Retinal pigment epithelial cell (primary cell): ENCODE measurements around the gene TBC1D5.
"Not testable (repeated sequence)": the region's sequence is repeated elsewhere in the genome, so short reads cannot be mapped to it uniquely, and the experiment has no call there.

Experiments
- DNase-seq: peaks from one replicate; pipeline ENCODE4 v3.0.0-alpha.2; 2010; ENCODE audit warnings: low read depth
- H3K4me3 ChIP-seq: 2 replicates; pipeline ENCODE4 v1.5.1; 2011; ENCODE audit warnings: mild to moderate bottlenecking, low read length, control low read depth, moderate library complexity
- TF ChIP-seq, protein P1 (sequence below): conservative IDR thresholded peaks from 2 replicates; pipeline ENCODE4 v1.5.1; 2011; ENCODE audit warnings: low read depth, low read length, control low read depth, inconsistent platforms

TBC1D5 gene

DNA sequence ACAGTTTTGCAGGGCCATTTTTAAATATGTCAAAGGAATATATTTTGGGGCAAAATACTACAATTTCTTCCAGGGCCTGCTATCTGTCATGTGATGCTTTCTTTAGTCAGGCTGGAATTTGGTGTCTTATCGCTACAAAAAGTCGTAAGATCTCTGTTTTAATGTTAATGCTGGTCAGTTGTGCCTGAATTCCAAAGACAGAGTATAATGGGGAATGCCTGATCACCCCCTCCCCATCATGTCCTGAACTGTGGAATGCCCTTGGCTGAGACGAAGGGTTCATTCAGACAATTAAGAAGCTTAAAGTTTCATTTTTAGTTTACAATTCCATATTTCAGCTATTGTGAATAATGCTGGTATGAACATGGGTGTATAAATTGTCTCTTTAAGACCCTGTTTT, 203.0 kb downstream of the TBC1D5 start:
- H3K4me3 ChIP-seq: no peak overlapping the region
- DNase-seq: no peak
- TF ChIP-seq, protein P1, sequence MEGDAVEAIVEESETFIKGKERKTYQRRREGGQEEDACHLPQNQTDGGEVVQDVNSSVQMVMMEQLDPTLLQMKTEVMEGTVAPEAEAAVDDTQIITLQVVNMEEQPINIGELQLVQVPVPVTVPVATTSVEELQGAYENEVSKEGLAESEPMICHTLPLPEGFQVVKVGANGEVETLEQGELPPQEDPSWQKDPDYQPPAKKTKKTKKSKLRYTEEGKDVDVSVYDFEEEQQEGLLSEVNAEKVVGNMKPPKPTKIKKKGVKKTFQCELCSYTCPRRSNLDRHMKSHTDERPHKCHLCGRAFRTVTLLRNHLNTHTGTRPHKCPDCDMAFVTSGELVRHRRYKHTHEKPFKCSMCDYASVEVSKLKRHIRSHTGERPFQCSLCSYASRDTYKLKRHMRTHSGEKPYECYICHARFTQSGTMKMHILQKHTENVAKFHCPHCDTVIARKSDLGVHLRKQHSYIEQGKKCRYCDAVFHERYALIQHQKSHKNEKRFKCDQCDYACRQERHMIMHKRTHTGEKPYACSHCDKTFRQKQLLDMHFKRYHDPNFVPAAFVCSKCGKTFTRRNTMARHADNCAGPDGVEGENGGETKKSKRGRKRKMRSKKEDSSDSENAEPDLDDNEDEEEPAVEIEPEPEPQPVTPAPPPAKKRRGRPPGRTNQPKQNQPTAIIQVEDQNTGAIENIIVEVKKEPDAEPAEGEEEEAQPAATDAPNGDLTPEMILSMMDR: no peak

DNA sequence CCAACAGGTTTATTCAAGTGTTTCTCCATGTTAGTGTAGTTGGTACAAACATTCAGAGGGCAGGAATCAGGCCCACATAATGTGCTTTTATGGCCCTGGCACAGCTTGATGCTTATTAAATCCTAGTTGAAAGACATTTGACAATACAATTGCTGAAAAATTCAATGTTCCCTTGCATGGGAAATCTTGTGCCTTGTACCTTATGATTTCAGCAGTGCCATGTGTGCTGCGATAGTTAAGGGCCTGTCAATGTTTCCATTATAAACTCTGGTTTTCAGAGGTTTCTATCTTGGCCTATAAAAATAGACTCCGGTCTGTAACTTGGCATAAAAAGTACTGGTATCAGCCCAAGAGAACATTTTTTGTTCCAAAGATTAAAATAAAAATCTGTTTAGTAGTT, 207.2 kb downstream of the TBC1D5 start:
- no peak overlapping the region for H3K4me3 ChIP-seq
- no peak for DNase-seq
- TF ChIP-seq, protein P1: no peak

DNA sequence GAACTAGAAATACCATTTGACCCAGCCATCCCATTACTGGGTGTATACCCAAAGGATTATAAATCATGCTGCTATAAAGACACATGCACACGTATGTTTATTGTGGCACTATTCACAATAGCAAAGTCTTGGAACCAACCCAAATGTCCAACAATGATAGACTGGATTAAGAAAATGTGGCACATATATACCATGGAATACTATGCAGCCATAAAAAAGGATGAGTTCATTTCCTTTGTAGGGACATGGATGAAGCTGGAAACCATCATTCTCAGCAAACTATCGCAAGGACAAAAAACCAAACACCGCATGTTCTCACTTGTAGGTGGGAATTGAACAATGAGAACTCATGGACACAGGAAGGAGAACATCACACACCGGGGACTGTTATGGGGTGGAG, 210.0 kb downstream of the TBC1D5 start:
- DNase-seq, H3K4me3 ChIP-seq: not testable (repeated sequence)

DNA sequence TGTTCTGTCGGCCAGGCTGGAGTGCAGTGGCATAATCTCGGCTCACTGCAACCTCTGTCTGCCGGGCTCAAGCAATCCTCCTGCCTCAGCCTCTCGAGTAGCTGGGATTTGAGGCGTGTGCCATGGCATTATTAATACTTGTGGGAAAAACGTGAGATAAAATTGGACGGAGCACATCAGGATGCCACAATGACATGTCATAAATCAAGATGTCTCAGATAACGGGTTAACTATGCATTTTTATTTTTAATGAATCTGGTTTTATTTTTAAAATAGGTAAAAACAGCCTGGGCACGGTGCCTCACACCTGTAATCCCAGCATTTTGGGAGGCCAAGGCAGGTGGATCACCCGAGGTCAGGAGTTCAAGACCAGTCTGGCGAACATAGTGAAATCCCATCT, 212.8 kb downstream of the TBC1D5 start:
- no peak overlapping the region for H3K4me3 ChIP-seq
- no peak for DNase-seq
- TF ChIP-seq, protein P1: no peak

DNA sequence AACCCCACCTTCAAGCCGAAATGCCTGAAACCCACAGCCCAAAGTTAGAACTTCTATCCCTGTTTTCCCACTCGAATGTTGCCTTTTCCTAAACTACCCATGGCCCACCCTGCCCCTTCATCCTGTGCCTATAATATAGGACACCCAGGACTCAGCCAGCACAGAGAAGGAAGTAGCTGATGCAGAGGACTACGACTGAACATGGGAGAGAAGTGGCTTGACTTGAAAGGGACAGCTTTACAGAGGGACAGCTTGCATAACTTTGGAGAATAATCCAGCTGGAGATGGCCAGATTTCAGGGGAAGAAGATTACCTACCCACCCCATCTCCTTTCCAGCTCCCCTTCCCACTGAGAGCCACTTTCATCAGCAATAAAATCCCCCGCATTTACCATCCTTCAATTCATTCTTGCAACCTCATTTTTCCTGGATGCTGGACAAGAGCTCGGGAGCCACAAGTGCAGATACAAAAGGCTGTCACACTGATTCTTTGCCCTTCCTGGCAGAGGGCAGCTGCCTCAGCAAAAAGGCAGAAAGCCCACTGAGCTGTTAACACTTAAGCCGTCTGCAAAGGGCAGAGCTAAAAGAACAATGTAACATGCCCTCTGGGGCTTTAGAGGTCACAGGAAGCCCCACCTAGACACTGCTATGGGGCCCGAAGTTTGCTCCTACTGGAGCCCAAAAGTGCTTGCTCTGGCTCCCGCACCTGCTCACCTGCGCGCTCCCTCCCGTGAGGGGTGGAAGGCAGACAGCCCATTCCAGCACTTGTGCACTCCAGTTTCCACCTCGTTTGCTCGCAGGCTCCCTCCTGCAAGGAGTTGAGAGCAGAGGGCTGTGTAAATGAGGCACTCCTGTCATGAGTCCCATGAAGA, 224.0 kb downstream of the TBC1D5 start:
- DNase-seq: no peak
- TF ChIP-seq, protein P1: no peak
- no peak overlapping the region for H3K4me3 ChIP-seq

DNA sequence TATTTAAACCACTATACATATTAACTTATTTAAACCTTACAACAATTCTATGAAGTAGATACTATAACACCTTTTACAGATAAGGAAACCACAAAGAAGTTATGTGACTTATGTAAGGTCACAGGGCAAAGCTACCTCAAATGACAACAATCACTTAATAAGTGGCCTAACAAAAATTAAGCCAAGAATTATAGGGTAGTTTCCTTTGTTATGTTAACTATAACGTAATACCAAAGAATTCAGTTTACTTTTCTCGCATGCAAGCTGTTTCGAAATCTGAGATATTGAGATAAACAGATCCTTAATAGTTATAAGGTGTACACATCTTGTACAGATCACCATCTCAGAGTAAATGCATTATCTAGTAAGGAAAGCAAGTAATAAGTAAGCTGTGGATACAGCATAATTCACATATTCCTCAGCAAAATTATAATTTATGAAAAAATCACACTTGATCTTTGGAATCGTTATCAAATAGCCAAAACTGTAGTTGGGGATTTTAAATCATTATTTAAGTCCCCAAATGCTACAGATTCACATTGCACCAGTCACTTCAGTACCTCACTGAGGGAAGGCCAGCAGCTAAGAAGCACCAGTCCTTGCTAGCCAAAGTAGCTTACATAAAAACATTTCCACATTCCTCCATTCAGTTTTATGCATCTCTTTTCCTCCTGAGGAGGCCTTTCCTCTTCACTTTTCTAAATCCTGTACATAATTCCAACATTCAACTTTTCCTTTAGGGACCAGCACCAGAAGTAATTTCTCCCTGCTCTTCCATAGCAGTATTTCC, 226.8 kb downstream of the TBC1D5 start:
- no peak overlapping the region for H3K4me3 ChIP-seq
- DNase-seq: no peak
- TF ChIP-seq, protein P1: no peak

DNA sequence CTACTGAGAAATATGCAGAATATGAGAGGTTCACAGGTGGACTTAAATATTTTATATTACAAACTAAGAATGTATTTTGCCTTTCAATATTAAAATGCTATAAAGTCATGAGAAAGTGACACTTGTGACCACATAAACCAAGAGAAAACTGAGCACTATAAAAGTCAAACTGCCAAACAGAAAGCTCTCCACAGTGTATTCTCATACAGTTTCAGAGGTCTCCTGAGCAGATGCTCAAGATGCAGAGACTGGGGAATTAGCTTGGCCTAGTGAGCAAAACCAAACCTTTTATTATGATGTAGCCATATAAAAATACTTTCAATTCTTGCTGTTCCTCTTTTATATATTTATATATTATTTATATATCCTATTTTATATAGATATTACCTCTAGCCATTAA, 227.8 kb downstream of the TBC1D5 start:
- TF ChIP-seq, protein P1: no peak
- no peak for DNase-seq

More for the DNA sequence above, 227.8 kb downstream of the TBC1D5 start:
- H3K4me3 ChIP-seq: no peak overlapping the region
